ENCODE measurements around the gene BTBD10. TPM values are rescaled to one million over a fixed set of nuclear protein-coding genes. Genes with fewer than 3 reads are reported as not detected.

Gene BTBD10
- total RNA-seq, 4 donors from 2014 or later = 33.4 to 59.8 (median 48.7) TPM

- DNase-seq (ENCODE audit: extremely low spot score) = no peak
- no peaks in the 10 kb centered on the region for H3K36me3 ChIP-seq
- H3K4me1 ChIP-seq = no peaks in the 10 kb centered on the region
- WGBS = 77% methylated on average over 5 of the region's 5 CpGs
- peak overlapping the region in 1 of 4 donors; percentile 11 for H3K4me3 ChIP-seq
- intact Hi-C loops (cut with DNase I) = no loop called here
- no peak overlapping the region for H3K27ac ChIP-seq (replicated peaks in 1 of 4)
- H3K27me3 ChIP-seq = no peaks in the 10 kb centered on the region
- TF ChIP-seq, protein P1, sequence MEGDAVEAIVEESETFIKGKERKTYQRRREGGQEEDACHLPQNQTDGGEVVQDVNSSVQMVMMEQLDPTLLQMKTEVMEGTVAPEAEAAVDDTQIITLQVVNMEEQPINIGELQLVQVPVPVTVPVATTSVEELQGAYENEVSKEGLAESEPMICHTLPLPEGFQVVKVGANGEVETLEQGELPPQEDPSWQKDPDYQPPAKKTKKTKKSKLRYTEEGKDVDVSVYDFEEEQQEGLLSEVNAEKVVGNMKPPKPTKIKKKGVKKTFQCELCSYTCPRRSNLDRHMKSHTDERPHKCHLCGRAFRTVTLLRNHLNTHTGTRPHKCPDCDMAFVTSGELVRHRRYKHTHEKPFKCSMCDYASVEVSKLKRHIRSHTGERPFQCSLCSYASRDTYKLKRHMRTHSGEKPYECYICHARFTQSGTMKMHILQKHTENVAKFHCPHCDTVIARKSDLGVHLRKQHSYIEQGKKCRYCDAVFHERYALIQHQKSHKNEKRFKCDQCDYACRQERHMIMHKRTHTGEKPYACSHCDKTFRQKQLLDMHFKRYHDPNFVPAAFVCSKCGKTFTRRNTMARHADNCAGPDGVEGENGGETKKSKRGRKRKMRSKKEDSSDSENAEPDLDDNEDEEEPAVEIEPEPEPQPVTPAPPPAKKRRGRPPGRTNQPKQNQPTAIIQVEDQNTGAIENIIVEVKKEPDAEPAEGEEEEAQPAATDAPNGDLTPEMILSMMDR (IDR thresholded peaks at IDR 0.05) = no peak
- TF ChIP-seq POLR2AphosphoS5 (IDR thresholded peaks at IDR 0.05) = no peak
- TF ChIP-seq EP300 (IDR thresholded peaks at IDR 0.05) = no peak
- no peak for TF ChIP-seq POLR2A (IDR thresholded peaks at IDR 0.05; ENCODE audit: low read depth)
- H3K9me3 ChIP-seq = no peaks in the 10 kb centered on the region
Measured at GRCh38 chr11:13487661-13488030, 24.6 kb upstream of the BTBD10 start.

- Histone ChIP-seq H3K27me3 (no peaks in the 10 kb centered on the region), H3K4me3 (peak overlapping the region in 1 of 4 donors; percentile 11), H3K9me3 (no peaks in the 10 kb centered on the region), H3K4me1 (no peaks in the 10 kb centered on the region), H3K36me3 (no peaks in the 10 kb centered on the region), H3K27ac (replicated peaks in 1 of 4) (no peak overlapping the region)
- WGBS = 77% methylated on average over 15 of the region's 26 CpGs
- intact Hi-C loops (cut with DNase I) = no loop called here
- no peak for DNase-seq (ENCODE audit: extremely low spot score)
- TF ChIP-seq, protein P1 (IDR thresholded peaks at IDR 0.05) = peak in 2 of 3 experiments; percentile 10 to 40
- no peak for TF ChIP-seq POLR2A (IDR thresholded peaks at IDR 0.05; ENCODE audit: low read depth)
- TF ChIP-seq POLR2AphosphoS5 (IDR thresholded peaks at IDR 0.05) = no peak
- TF ChIP-seq EP300 (IDR thresholded peaks at IDR 0.05) = no peak
Measured at GRCh38 chr11:13486926-13487660, 24.1 kb upstream of the BTBD10 start.

DNA sequence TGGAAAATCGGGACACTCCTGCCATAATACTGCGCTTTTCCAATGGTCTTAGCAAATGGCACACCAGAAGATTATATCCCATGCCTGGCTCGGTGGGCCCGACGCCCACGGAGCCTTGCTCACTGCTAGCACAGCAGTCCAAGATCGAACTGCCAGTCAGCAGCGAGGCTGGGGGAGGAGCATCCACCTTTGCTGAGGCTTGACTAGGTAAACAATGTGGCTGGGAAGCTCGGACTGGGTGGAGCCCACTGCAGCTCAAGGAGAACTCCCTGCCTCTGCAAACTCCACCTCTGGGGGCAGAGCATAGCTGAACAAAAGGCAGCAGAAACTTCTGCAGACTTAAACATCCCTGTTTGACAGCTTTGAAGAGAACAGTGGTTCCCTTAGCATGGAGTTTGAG is 17.2 kb upstream of the BTBD10 start:
- TF ChIP-seq POLR2AphosphoS5 (IDR thresholded peaks at IDR 0.05) (no peak), EP300 (IDR thresholded peaks at IDR 0.05) (no peak), POLR2A (IDR thresholded peaks at IDR 0.05; ENCODE audit: low read depth) (no peak)
- TF ChIP-seq, protein P1 (IDR thresholded peaks at IDR 0.05) = no peak
- WGBS = 95% methylated on average over 9 of the region's 9 CpGs
- H3K36me3 ChIP-seq = no peaks in the 10 kb centered on the region
- no peaks in the 10 kb centered on the region for H3K27me3 ChIP-seq
- peaks cover 0 to 4% (median 0%) of the 10 kb centered on the region in 4 donors for H3K9me3 ChIP-seq
- no peaks in the 10 kb centered on the region for H3K4me1 ChIP-seq
- H3K27ac ChIP-seq (replicated peaks in 1 of 4) = no peak overlapping the region
- DNase-seq (ENCODE audit: extremely low spot score) = no peak
- intact Hi-C loops (cut with DNase I) = no loop called here
- no peak overlapping the region for H3K4me3 ChIP-seq

- 96% methylated on average over 3 of the region's 3 CpGs for WGBS
- Histone ChIP-seq H3K4me1 (no peaks in the 10 kb centered on the region), H3K27me3 (no peaks in the 10 kb centered on the region), H3K4me3 (no peak overlapping the region), H3K36me3 (no peaks in the 10 kb centered on the region), H3K9me3 (peaks cover 0 to 4% (median 0%) of the 10 kb centered on the region in 4 donors), H3K27ac (replicated peaks in 1 of 4) (no peak overlapping the region)
- DNase-seq (ENCODE audit: extremely low spot score) = no peak
- TF ChIP-seq POLR2AphosphoS5 (IDR thresholded peaks at IDR 0.05) (no peak), POLR2A (IDR thresholded peaks at IDR 0.05; ENCODE audit: low read depth) (no peak), EP300 (IDR thresholded peaks at IDR 0.05) (no peak)
- TF ChIP-seq, protein P1 (IDR thresholded peaks at IDR 0.05) = no peak
- intact Hi-C loops (cut with DNase I) = no loop called here
Measured at GRCh38 chr11:13479688-13480087, 16.7 kb upstream of the BTBD10 start.

Measured in esophagus muscularis mucosa (tissue), 4 donors.